ENCODE data around the gene GSAP. TPM values are rescaled to one million over a fixed set of nuclear protein-coding genes. Genes with fewer than 3 reads are reported as not detected.

GSAP gene
- total RNA-seq, 4 donors from 2014 or later = 6.8 to 11.4 (median 9.3) TPM

- intact Hi-C loops (cut with DNase I; ENCODE audit: low total_unique reads) = no loop called here
- WGBS, 2 donors = 56 to 65% methylated on average over 5 of the region's 5 CpGs
- TF ChIP-seq CTCF (IDR thresholded peaks at IDR 0.05) = no peak
- TF ChIP-seq POLR2A (IDR thresholded peaks at IDR 0.05) = no peak
- H3K4me3 ChIP-seq (ENCODE audit: low read depth, poor library complexity, severe bottlenecking) = no peak overlapping the region
- DNase-seq (ENCODE audit: low spot score in 2 of 2) = no peak
Observed at GRCh38 chr7:77388055-77388641, 28.0 kb downstream of the GSAP start.

- TF ChIP-seq CTCF (IDR thresholded peaks at IDR 0.05) (no peak), POLR2A (IDR thresholded peaks at IDR 0.05) (no peak)
- 63 to 64% methylated on average over 7 of the region's 7 CpGs for WGBS, 2 donors
- H3K4me3 ChIP-seq (ENCODE audit: low read depth, poor library complexity, severe bottlenecking) = no peak overlapping the region
- intact Hi-C loops (cut with DNase I; ENCODE audit: low total_unique reads) = no loop called here
- no peak for DNase-seq (ENCODE audit: low spot score in 2 of 2)
Observed at GRCh38 chr7:77386165-77386822, 29.9 kb downstream of the GSAP start.

GRCh38 chr7:77383333-77383740 lies 32.8 kb downstream of the GSAP start:
- DNase-seq (ENCODE audit: low spot score in 2 of 2) = no peak
- no peak overlapping the region for H3K4me3 ChIP-seq (ENCODE audit: low read depth, poor library complexity, severe bottlenecking)
- WGBS, 2 donors = 64 to 73% methylated on average over 6 of the region's 6 CpGs
- intact Hi-C loops (cut with DNase I; ENCODE audit: low total_unique reads) = no loop called here
- TF ChIP-seq CTCF (IDR thresholded peaks at IDR 0.05) (no peak), POLR2A (IDR thresholded peaks at IDR 0.05) (no peak)

- no peak overlapping the region for H3K4me3 ChIP-seq (ENCODE audit: low read depth, poor library complexity, severe bottlenecking)
- TF ChIP-seq CTCF (IDR thresholded peaks at IDR 0.05) (no peak), POLR2A (IDR thresholded peaks at IDR 0.05) (no peak)
- intact Hi-C loops (cut with DNase I; ENCODE audit: low total_unique reads) = no loop called here
- DNase-seq (ENCODE audit: low spot score in 2 of 2) = no peak
Observed at GRCh38 chr7:77382532-77382931, 33.6 kb downstream of the GSAP start.

GRCh38 chr7:77378584-77378983 lies 37.6 kb downstream of the GSAP start:
- intact Hi-C loops (cut with DNase I; ENCODE audit: low total_unique reads) = no loop called here
- 91 to 93% methylated on average over 3 of the region's 3 CpGs for WGBS, 2 donors
- H3K4me3 ChIP-seq (ENCODE audit: low read depth, poor library complexity, severe bottlenecking) = no peak overlapping the region
- TF ChIP-seq POLR2A (IDR thresholded peaks at IDR 0.05) (no peak), CTCF (IDR thresholded peaks at IDR 0.05) (no peak)
- DNase-seq (ENCODE audit: low spot score in 2 of 2) = no peak

- no peak overlapping the region for H3K4me3 ChIP-seq (ENCODE audit: low read depth, poor library complexity, severe bottlenecking)
- TF ChIP-seq CTCF (IDR thresholded peaks at IDR 0.05) = no peak
- no peak for TF ChIP-seq POLR2A (IDR thresholded peaks at IDR 0.05)
- intact Hi-C loops (cut with DNase I; ENCODE audit: low total_unique reads) = no loop called here
- no peak for DNase-seq (ENCODE audit: low spot score in 2 of 2)
- 59 to 83% methylated on average over 1 of the region's 1 CpG for WGBS, 2 donors
Observed at GRCh38 chr7:77370606-77371005, 45.5 kb downstream of the GSAP start.

Data from lower leg skin (tissue), 4 donors.